Measurements from ENCODE around the gene ADCK1. TPM values are rescaled to one million over a fixed set of nuclear protein-coding genes. Genes with fewer than 3 reads are reported as not detected.

The ADCK1 gene
- total RNA-seq, 1 experiment from 2014 or later = 10.3 TPM

DNA sequence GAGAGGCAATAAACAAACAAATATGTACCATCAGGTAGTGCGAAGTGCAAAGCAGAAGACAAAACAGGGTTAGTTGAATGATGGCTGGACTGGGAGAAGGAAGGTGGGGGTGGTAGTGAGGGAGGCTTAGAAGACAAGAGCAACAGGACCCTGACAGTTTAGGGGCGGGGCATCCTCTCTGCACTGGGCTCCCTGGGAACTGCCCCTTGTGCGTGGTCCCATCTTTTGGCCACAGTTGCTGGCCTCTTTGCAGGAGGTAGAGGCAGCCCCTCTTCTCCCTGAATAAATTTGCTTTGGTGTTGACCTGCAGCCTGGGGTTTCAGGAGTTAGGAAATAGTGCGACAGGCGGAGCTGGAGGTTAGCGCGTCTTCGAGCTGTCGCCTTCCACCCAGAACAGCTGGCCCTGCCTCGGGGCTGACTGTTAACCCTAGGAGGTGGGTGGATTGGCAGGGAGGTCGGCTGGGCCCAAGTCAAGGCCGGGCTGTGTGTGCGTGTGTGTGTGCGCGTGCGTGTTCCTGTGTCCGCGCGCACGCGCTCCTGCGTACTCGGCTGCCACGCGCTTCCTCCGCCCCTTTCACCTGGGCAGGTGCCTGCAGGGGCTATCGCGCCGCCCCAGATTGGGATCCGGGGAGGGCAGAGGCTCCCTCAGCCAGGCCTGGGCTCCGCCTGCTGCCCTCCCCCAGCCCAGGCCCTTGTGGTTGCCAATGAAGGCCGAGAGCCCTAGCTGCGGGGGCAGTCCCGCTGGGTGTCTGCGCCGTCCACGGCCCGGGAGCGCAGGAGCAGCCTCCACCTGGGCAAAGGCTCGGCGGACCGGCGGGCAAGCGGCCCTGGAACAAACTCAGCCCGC, 180.8 kb downstream of the ADCK1 start:
- Histone ChIP-seq H3K27me3 (ENCODE audit: control insufficient read depth, insufficient read depth, low read length) (peaks cover 14% of the 10 kb centered on the region), H3K36me3 (replicated peaks; ENCODE audit: control insufficient read depth, insufficient read depth, low read length) (no peaks in the 10 kb centered on the region), H3K4me3 (ENCODE audit: insufficient read depth, low read depth, low read length) (peak overlapping the region; percentile 54)
- peak; percentile 83 for DNase-seq

Other genes starting within 250 kb of the ADCK1 start
- 20.5 and 22.7 TPM in 2 replicates for gene SPTLC2, start 183.5 kb upstream of the ADCK1 start, total RNA-seq (2014; rRNA removed; shearing (Covaris generic))
- gene ALKBH1, start 92.1 kb upstream of the ADCK1 start, total RNA-seq (2014; rRNA removed; shearing (Covaris generic)) = 16.2 TPM in 2 replicates
- gene SLIRP, start 92.0 kb upstream of the ADCK1 start, total RNA-seq (2014; rRNA removed; shearing (Covaris generic)) = 463 and 519 TPM in 2 replicates
- 63.9 and 87.0 TPM in 2 replicates for gene SNW1, start 39.0 kb upstream of the ADCK1 start, total RNA-seq (2014; rRNA removed; shearing (Covaris generic))